CD4-positive, alpha-beta T cell treated with Interleukin-17A for 4 hours (primary cell): ENCODE data around the gene KIRREL3.

ENCODE experiments used
- DNase-seq: peaks from one replicate; pipeline ENCODE4 v3.0.0-alpha.2; 2020; ENCODE audit warnings: mixed read lengths

The KIRREL3 gene

DNA sequence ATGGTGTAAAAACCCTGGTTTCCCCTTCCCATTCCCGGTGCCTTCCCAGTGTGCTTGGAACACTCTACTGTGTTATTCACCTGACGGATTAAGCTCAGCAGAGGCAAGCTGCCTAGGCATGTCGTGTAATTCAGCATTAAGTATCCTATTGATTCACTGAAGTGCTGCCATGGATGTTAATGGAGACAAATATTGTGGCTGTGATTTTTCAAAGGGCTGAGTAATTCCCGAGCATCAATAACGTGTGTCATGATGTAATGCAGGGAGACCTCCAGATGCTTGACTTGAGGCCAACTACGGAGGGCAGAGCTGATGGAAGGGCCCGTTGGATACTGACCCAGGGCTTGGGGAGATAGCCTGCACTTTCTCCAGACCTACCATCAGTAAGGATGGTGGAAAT is 376.1 kb downstream of the KIRREL3 start:
- no peak for DNase-seq

DNA sequence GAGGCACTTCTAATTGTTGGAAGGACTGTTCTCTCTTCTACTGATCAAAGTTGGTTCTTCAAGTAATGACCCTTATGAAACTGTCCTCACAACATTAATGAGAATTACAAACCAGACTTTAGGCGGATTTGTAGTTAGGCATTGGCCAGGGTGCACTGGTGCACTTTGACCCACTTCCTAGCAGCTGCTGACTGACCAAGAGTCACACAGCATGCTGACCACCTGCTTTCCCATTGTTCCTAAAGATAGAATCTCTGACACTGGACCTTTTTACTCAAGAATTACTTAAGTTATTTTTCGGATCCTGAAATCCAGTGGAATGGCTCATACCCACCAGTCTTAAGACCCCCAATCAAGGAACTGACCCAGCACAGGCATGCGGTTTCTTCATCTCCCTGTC is 381.1 kb downstream of the KIRREL3 start:
- DNase-seq, result no peak

DNA sequence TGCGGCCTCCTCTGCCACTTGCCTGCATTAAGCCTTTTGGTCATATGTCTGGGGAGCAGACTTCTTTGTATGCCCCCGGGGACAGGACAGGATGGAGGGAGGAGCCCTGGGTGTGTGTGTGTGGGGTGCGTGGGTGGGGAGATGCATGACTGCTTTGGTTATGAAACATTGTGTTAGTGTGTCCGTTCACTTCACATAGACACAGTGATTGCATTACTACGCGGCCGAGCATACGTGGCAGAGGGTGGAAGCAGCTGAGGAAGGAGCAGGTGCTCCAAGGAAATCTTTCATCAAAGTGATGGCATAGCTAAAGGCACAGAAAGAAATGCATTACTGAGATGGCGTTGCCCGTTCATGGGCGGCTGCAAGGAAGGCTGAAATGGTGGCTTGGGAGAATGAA is 384.7 kb downstream of the KIRREL3 start:
- no peak for DNase-seq

DNA sequence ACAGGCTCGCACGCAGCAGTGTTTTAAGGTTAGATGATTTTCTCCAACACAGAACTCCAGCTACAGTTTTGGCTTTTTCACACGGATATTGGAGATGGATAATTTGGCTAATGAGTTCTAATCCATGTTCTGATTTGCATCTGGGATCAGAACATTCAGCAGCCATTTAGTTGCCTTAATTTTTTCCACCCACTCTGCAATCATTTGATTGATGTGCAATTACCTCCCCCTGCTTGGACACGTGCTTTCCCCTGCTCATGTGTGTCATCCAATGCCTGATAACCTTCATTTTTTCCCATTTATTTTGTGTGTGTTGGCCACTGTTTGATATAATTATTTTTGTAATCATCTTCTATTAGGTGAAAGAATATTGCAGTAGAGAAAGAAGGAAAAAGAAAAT is 387.3 kb downstream of the KIRREL3 start:
- DNase-seq, result no peak

DNA sequence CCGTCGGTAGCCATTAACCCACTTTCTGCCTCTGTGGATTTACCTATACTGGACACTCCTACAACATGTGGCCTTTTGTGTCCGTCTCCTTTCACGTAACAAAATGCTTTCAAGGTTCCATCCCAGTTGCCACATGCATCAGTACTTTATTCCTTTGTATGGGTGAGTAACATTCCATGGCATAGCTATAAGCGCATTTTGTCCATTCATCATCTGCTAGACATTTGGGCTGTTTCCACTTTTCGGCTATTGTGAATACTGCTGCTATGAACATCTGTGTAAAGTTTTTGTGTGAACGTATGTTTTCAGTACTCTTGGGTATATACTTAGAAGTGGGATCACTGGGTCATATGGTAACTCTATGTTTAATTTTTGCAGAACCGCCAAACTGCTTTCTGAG is 387.9 kb downstream of the KIRREL3 start:
- no peak for DNase-seq

DNA sequence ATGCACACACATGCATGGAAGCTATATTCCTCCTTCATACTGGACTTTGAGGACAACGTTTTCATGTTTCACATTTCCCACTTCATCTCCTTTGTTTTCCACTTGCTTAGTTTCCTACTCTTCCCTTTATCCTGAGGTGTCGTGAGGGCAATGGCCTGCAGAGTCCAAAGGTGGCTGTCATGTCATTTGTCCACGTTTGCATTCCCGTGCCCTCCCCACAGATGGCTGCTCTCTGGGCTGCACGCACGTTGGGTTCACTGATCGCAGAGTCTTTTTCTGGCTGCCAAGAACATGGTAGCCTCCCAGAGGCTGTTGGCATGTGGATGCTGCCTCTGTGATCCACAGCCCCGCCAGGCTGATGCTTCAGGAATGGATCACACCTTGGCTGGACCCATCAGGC is 389.1 kb downstream of the KIRREL3 start:
- DNase-seq, result no peak

DNA sequence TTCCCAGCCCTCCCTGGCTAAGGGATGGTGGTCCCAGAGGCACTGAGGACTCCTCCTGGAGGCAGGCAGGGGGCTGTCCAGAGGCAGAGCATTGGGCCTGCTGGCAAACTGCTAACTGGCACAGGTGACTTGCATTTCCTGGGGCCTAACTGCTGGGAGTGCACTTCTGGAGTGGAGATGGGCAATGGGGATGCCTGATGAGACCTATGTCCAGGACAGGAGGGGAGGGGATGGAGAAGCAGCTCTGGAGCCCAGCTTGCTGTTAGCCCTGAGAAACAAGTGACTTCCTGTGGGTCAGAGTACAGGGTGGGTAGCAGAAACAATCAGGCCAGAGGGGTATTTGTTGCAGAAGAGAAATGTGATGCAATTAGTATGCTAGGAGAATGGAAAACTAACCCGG is 391.9 kb downstream of the KIRREL3 start:
- DNase-seq, result no peak

DNA sequence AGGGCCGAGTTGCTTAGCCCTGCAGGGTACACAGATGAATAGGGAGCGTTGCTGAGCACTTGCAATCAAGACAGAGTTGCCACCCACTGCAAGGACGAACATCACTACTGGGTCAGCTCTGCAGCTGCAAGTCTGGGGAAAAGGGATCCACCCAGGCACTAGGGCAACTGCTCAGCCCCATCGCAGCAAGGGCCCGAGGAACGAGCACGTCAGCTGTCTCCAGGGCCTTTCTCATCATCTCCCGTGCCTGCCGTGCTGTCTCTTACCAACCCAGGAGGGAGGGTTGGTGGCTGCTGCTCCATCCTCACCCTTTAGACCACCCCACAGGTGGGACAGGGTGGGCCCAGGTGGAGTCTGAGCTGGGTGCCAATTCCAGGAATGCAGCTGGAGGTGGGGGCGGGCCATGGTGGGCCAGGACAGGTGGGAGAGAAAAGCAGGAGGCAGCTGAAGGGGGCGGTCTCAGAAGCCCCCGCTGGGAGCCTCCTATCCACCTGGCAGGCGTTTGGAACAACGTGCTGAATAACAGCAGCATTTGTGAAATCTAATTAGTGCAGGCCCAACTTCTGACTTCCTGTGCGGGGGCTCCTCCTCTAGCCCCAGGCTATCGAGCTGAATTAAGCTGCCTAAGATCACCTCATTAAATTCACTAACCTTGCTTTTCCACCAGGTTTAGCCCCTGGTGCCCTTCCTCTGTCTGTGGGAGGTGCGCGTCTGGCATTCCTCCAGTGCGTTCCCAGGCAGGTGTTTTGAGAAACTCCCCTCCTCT is 392.6 kb downstream of the KIRREL3 start:
- no peak for DNase-seq

DNA sequence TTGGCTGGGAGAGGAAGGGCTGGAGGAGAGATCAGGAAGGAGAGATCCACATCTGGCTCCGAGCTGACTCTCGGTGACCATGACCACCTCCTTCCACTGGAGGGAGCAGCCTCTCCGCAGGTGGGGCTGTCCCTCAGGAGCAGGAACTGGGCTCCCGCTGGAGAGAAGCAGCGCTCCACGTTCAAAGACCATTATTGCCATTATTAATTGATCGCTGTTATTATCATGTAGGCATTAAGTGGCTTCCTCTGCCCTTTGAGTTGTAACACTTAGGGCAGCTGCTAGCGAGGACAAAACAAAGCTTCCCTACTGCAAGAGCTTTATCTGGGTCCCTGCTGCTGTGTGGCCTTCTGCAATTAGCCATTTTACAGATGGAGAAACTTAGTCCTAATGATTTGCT is 393.2 kb downstream of the KIRREL3 start:
- DNase-seq, result no peak

DNA sequence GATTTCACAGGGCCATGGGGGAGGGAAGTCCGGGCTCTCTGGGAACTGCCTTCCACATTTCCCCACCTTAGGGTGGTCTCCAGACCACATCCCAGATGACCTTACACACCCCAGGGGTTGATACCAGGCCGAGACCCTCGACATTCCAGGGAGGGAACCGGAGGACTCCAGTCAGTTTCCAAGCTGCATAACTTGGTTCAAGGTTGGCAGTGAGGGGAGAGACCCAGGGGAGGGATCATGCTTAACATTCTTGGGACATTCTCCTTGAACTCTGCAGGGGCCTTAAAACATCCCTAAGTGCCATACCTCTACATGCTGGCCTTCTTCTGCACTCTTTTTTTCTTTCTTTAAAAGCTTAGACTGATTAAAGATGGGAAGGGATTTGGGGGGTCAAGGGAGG is 394.1 kb downstream of the KIRREL3 start:
- DNase-seq, result no peak

DNA sequence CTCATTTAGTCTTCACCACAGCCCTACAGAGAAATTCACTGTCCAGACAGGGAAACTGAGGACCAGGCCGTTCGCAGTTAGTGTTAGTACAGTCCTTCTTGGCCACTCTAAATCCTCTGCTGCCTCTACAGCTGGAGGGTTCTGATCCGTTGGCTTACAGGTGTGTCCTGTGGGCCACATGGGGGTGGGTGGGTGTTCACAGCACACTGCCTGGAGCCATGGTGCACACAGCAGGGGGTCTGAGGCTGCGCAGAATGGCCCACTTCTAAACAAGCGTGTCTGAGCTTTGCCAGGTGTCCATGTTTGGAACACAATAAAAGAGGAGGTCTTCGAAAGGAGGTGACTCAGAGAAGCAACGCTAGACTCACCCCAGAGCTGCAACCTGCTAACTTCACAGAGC is 396.1 kb downstream of the KIRREL3 start:
- no peak for DNase-seq

DNA sequence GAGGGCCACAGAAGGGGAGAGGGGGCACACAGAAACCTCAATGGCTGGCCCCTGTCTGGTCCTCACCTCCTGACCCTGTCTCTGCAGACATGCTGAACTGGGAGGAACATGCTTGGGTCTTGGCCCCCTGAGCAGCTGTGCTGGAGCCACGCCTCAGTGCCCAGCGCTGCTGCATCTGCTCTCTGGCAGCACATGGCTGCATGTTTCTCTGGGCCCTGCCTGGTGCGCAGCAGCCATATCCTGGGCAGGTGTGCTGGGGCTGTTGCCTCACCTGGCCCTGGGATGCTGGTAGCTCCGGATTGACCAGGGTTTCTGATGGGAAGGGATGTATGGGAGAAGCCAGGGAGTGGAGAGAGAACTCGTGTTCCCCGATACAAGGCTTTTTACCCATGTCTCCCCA is 397.1 kb downstream of the KIRREL3 start:
- DNase-seq, result no peak

DNA sequence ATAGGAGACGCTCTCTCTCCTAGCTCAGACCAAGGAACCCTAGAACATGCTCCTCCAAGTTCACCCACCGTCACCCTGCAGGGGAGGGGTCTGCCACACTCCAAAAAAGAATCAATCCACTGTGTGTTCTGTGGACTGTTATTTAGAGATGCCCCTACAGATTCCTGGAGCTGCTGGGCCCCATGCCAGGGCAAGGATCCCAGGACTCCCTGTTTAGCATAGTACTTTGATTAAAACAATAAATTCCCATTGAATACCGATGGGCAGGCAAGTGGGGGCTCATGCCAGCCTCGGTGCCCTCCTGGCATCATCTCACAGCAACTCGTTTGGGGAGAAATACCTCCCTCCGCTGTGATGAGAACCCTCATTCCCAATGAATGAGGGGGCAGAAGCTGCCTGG is 397.6 kb downstream of the KIRREL3 start:
- DNase-seq, result no peak

DNA sequence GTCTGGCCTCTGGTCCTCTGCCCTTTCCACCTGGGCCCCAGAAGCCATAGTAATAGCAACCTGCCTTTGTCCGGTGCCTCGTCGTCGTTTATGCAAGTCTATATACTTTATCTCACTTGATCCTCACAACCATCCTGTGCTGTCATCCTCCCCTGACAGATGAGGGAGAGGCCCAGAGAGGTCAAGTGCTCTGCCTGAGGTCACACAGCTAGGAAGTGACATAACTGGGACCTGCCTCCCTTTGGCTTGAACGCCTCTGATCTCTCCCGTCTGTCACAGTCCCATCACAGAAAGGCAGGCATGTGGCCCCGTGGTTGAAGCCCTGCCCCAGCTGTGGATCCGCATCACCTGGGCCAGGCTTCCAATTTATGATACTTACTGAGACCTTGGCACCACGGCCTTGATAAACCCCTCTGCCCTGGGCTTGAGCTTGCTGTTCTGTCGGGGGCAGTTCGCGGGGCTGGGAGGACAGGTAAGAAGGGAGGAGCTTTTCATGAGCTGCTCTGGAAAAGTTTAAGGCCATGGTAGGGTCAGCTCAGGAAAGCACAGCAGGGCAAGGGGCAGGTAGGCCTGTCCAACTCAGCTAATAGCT is 398.1 kb downstream of the KIRREL3 start:
- DNase-seq, result no peak

DNA sequence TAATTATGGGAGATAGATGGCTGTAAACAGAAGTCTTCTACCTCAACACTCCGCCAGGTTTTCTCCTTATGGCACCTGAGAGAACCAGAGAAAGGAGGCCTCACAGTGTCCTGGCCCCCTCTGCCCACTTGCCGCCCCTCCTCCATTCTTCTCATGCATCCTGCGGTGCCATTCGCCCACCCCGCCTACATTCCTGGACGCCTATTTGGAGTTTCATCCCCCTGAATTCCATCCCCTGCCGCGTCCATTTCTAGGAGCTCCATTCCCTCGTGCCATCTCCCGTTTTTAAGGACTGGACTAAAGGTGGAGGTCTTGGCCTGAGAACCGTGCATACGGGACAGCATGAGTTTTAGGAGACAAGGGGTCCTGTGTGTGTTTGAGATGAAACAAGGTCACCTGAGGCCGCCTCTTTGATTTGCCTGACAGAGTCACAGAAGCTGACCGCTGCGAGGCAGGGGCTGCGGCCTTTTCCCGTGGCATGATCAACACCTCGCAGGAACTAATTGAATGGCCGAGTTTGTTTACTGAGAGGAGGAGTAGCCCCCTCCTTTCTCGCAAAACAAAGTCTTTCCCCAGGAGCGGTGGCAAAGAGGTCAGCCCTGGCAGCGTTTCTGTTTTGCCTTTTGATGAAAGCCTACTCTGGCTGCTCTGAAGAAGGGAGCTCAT is 398.9 kb downstream of the KIRREL3 start:
- no peak for DNase-seq

DNA sequence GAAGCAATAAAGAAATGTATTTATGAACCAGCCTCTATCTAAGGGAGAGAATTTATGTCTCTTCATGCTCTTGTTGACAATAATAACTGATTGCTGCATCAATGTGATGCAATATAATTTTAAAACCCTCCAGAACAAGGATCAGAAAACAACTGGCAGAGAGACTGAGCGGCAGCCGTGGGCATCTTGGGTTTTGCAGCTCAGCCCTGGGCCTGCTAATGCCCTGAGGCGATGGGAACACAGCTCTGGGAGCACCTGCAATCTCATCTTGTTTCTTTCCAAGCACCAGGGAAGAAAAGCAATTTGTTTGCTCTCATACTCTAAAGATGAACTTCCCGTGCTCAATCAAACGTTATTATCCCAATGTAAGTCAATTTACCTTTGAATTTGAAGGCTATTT is 399.4 kb downstream of the KIRREL3 start:
- DNase-seq, result no peak

DNA sequence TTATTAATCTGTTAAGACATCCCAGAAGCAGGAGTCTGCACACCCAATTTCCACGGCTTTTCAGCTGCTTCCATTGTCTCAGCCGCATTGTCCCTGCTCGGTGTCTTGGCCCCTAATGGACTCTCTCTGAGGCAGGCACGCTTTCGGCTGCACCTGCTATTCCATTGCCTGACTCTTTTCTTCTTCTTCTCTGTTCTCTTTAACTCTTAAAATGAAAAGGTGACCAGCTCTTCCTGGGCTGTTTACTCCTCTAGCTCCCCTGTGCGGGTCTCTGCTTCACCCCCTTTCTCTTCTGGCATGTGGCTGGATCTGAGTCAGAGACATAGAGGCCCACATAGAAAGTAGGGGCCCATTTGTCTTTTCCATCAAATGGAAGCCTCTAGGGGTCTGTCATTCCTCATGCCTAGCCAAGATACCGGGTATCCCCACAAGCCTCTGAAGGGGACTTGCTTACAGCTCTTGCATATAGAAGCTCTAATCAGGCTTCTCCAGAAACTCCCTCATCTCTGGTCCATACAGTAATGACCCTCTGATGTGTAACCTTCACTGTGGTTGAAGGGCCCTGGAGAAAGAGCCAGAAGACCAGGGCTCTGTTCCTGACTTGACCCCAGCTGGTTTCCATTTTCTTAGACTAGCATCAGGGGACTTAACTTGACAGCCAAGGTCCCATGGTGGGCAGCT is 401.2 kb downstream of the KIRREL3 start:
- no peak for DNase-seq

DNA sequence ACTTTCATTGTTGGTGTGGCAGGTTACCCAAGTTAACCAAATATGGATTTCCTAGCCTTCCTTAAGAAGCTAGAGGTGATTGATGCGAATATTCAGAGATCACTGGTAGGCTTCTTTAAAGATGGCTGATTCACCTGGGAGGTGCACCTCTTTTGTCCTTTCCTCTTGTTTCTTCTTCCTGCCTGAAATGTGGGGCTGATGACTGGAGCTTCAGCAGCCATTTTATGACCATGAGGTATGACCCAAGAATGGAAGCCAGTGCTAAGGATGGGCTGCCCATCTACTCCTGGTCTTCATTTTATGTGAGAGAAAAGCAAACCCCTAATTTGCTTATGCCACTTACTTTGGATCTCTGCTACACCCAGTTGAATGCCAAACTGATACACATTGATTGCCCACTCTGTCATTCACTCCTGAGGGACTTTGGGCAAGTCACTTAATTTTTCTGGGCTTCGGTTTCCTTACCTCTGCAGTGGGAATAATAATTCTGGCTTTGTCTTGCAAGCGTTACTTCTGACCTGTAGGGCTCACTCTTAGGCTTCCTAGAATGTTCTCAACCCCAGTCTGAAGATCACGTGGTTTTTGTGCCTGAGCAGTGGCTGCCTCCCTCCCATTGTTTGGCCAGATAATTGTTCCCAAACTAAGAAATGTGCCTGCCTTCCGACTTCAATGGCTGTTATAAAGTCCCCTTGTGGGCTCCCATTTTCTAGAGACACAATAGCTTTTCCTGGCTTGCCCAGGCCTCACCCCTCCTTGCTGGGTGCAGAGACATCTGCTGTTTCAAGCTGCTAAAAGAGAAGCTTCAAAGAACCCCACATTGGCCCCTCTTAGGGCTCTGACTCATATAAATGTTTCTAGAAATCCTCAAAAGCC is 402.0 kb downstream of the KIRREL3 start:
- no peak for DNase-seq

DNA sequence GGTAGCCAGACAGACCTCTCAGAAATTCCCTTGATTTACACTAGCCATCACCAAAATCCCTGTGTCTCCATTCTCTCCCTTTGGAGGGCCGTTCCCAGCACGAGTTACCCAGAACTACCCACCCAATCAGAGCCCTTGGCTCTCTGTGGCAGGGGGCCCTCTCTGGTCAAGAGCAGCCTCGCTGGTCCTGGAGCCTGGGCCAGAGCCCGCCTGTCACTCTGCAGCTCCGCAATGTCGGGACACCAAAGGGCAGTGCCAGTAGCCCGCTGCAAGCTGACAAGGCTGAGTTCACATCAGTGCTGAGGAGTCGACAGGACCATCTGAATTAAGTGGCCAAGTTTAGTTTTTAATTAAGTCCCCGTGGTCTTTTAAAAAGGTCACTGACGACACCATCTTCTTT is 403.5 kb downstream of the KIRREL3 start:
- DNase-seq, result no peak

DNA sequence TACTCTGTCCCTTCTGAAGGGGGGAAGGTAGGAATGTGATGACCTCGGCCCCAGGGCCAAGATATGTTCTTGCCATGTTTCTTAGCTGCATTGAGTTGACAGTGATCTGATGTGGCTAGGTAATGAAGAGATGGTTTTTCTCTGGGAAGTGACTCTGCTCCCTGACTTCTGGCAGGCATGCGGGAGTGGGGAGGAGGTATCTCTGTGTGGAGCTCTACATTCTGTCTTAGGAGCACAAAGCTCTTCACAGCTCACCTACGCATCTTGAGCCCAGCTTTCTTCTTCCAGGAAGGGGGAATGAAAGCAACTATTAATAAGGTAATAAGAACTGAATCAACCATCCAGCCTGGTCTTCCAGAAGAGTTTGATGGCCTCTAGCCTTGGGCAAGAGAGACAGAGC is 404.1 kb downstream of the KIRREL3 start:
- no peak for DNase-seq

DNA sequence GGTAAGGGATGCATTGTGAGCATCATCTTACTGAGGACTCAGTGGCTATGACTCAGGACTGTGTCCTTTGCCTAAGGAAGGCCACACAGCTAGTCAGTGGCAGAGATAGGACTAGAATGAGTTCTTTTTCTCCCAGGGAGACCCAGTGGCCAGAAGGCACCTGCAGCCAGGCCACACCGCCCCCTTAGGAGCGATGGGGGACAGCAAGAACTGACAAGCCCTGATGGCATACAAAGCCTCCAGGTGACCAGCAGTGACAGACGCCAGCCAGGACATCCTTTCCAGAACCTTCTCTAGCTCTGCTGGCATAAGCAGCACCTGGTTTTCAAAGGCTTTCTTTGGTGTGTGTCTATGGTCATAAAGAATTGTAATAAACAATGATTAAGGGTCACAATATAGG is 405.0 kb downstream of the KIRREL3 start:
- no peak for DNase-seq

DNA sequence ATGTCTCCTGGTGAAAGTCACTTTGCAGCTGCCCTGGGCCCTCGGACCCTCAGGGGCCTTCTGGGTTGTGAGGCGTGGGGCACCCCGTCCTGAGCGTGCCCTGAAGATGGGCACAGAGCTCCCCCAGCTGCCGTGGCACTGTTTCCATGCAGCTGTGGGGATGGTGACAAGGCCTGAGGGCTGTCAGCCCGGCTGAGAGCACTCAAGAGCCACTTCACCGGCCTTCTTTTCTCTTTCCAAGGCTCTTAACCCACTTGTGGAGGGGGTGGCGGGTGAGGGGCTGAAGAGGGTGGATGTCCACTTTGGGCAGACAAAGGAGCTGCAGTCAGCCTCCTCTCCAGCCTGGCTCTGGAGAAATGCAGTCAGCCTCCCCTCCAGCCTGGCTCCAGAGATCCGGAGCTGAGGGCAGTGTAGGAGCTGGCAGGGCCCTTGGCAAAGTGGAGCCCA is 405.6 kb downstream of the KIRREL3 start:
- no peak for DNase-seq
